ENCODE measurements around the gene TNRC18.

- TF ChIP-seq POLR2A (IDR thresholded peaks at IDR 0.05; ENCODE audit: low read length) (no peak), GATA1 (IDR thresholded peaks at IDR 0.05; ENCODE audit: low read depth, low read length) (no peak)
These were observed 28.9 kb upstream of the TNRC18 start for GRCh38 chr7:5452470-5452899.
